Mesodermal cell (in vitro differentiated cells): ENCODE measurements around the gene RGS3.

ENCODE experiments used
- H3K27ac ChIP-seq: 2 replicates; pipeline ENCODE4 v1.7.0; 2013; ENCODE audit warnings: mild to moderate bottlenecking, low read depth, low read length, moderate library complexity; ENCODE audit not compliant: severe bottlenecking
- H3K36me3 ChIP-seq: 2 replicates; pipeline ENCODE4 v1.7.1; 2013; ENCODE audit warnings: mild to moderate bottlenecking, low read length, moderate library complexity; ENCODE audit not compliant: control insufficient read depth, insufficient read depth
- H3K4me1 ChIP-seq: one replicate; pipeline ENCODE4 v1.7.1; 2013; ENCODE audit warnings: mild to moderate bottlenecking, low read length; ENCODE audit not compliant: insufficient read depth, control insufficient read depth, poor library complexity, severe bottlenecking
- H3K4me3 ChIP-seq: 2 replicates; pipeline ENCODE4 v1.7.0; 2013; ENCODE audit warnings: low read length, control low read depth, mild to moderate bottlenecking; ENCODE audit not compliant: insufficient read depth, poor library complexity, severe bottlenecking; ENCODE audit errors: extremely low read depth
- H3K9me3 ChIP-seq: 2 replicates; pipeline ENCODE4 v1.7.1; 2013; ENCODE audit warnings: mild to moderate bottlenecking, low read length, moderate library complexity; ENCODE audit not compliant: control insufficient read depth
- WGBS, 2 experiments: methylation state at CpG; one replicate each; pipeline ENCODE4 v1.1.5; 2013; ENCODE audit warnings: missing lambda C conversion rate in 2 of 2; ENCODE audit not compliant: insufficient coverage in 2 of 2; 5-methylcytosine and 5-hydroxymethylcytosine counted together

RGS3 gene

DNA sequence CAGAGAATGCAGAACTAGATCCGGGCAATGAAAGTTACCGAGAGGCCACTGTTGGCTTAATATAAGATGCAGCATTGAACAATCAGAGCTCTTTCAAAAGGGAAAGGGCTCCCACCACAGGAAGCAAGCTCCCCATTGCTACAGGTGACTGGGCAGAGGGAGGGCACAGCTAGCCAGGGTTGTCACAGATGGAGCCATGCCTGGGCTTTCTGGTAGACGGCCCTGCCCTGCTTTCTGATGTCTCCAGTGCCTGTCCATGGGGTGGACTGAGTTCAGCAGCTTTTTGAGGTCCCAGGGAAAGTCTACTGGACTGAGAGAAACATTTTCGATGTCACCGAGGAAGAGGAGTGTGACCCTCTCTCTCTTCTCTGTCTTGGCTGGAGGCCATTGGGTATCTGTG, 14.1 kb downstream of the RGS3 start:
- Histone ChIP-seq H3K27ac (no peak overlapping the region), H3K4me3 (no peak overlapping the region), H3K4me1 (no peaks in the 10 kb centered on the region), H3K36me3 (no peaks in the 10 kb centered on the region), H3K9me3 (no peaks in the 10 kb centered on the region)
- 72 to 81% methylated on average over 3 of the region's 5 CpGs for WGBS, 2 experiments

DNA sequence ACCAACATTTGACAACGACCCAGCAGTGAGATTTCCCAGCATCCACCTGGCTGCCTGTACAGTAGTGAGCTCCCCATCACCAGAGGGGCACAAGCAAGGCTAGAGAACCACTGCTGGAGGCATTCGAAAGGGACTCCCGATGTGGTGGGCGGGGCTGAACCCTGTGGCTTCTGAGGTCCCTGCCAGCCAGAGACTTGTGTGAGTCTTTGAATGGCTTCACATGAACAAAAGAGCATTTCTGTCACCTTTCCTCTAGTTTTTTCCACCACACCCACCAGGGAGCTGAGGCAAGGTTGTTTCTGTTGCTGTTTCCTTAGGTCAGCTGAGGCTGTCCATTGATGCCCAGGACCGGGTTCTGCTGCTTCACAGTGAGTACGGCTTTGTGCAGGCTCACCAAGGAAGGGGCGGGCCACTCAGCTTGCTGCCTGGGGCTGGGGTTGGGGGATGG, 15.7 kb downstream of the RGS3 start:
- H3K27ac ChIP-seq, result no peak overlapping the region
- no peaks in the 10 kb centered on the region for H3K36me3 ChIP-seq
- H3K4me3 ChIP-seq, result no peak overlapping the region
- WGBS, 2 experiments, result 64 to 74% methylated on average over 4 to 5 of the region's 7 CpGs
- H3K9me3 ChIP-seq, result no peaks in the 10 kb centered on the region
- H3K4me1 ChIP-seq, result peaks cover 9% of the 10 kb centered on the region

DNA sequence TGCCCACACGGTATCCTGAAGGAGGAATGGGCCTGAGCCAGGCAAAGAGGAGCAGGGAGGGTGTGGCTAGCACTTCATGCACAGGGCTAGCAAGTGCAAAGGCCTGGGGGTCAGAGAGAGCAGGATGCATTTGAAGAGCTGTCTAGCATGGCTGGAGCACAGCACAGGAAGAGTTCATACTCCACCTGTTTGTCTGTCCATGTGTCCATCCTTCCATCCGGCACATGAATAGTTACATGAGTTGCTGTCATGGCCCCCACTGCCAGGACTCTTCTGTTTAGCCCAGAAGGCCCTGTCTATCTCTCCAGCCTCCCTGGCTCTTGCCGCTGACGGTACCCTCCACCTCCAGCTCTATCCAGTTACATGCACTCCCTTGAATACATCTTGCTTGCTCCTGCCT, 17.1 kb downstream of the RGS3 start:
- no peak overlapping the region for H3K4me3 ChIP-seq
- H3K36me3 ChIP-seq, result no peaks in the 10 kb centered on the region
- H3K4me1 ChIP-seq, result peaks cover 21% of the 10 kb centered on the region
- H3K27ac ChIP-seq, result no peak overlapping the region
- H3K9me3 ChIP-seq, result no peaks in the 10 kb centered on the region
- 92 to 97% methylated on average over 4 of the region's 4 CpGs for WGBS, 2 experiments

DNA sequence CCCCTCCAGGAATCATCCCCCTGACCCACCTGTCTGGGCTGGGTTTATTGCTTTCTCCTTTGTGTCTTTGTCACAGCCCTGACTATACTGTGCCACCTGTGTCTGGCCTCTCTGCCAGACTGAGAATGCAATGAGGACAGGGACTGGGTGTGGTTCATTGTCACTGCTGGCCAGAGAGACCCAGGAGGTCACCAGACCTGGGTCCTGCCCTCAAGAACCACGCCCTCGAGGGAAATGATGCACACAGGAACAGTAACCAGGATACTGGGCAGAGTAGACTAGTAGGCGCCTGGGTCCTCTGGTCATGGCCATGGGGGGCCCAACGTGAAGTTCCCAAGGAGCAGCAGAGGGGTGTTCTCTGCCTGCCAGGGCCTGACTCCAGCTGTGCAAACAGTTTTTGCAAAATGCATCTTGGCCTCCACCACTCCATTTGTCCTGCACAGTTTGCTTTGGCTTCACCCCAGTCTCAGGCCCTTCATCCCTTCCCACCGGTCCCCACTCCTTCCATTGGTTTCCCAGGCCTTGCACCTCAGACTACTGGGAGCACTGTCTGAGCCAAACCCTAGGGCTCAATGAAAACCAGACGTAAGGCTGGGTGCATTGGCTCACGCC, 17.8 kb downstream of the RGS3 start:
- Histone ChIP-seq H3K4me1 (peaks cover 21% of the 10 kb centered on the region), H3K9me3 (no peaks in the 10 kb centered on the region), H3K27ac (no peak overlapping the region), H3K4me3 (no peak overlapping the region), H3K36me3 (no peaks in the 10 kb centered on the region)
- 88 to 93% methylated on average over 7 of the region's 7 CpGs for WGBS, 2 experiments

DNA sequence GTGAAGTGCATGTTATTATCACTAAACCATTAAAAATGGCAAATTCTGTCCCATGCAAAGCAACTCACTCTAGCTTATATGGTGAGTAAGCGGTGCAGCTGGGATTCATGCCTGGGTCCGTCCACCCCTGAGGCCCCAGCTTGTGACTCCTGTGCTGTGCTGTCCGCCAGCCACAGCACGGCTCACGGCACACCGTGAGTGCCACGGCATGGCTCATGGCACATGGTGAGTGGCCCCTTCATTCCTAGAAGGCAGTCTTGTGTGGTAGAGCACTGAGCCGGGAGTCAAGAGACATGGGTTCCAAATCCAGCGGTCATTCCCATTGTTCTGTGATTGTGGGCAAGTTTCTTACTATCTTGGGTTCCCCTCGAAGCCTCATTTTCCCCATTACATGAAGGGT, 18.8 kb downstream of the RGS3 start:
- no peak overlapping the region for H3K27ac ChIP-seq
- no peaks in the 10 kb centered on the region for H3K36me3 ChIP-seq
- H3K9me3 ChIP-seq, result no peaks in the 10 kb centered on the region
- no peak overlapping the region for H3K4me3 ChIP-seq
- H3K4me1 ChIP-seq, result peaks cover 21% of the 10 kb centered on the region
- 96 to 99% methylated on average over 6 to 9 of the region's 10 CpGs for WGBS, 2 experiments

DNA sequence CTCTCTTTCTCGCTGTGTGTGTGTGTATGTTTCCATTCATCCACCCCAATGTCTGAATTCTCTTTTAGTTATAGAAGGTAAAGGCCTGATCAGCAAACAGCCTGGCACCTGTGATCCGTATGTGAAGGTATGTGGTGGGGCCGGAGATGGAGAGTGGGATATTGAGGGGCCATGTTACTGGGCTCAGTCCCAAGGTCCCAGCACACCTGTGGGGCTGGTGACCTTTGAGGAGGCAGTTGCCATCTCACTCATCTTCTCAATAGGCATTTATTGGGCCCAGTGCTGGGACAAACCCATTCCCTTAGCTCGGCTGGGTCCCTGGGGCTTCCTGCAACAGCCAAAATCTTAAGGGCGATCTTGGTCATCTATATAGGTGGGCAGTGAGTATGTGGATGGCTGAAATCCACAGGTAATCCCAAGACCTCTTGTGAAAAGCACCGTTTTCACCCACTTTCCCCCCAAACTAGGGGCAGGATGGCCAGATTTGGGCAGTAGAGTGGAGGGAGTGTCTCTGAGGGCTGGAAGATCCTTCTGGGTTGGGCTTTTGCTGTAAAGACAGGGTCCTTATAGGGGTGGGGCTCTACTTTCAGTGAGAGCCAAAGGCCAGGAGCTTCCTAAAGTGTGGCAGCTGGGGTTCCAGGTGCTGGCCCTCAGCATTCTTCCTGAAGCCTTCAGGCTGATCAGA, 19.6 kb downstream of the RGS3 start:
- Histone ChIP-seq H3K9me3 (no peaks in the 10 kb centered on the region), H3K27ac (no peak overlapping the region), H3K4me3 (no peak overlapping the region), H3K4me1 (peaks cover 21% of the 10 kb centered on the region), H3K36me3 (no peaks in the 10 kb centered on the region)
- WGBS, 2 experiments, result 100% methylated on average over 1 to 3 of the region's 6 CpGs

DNA sequence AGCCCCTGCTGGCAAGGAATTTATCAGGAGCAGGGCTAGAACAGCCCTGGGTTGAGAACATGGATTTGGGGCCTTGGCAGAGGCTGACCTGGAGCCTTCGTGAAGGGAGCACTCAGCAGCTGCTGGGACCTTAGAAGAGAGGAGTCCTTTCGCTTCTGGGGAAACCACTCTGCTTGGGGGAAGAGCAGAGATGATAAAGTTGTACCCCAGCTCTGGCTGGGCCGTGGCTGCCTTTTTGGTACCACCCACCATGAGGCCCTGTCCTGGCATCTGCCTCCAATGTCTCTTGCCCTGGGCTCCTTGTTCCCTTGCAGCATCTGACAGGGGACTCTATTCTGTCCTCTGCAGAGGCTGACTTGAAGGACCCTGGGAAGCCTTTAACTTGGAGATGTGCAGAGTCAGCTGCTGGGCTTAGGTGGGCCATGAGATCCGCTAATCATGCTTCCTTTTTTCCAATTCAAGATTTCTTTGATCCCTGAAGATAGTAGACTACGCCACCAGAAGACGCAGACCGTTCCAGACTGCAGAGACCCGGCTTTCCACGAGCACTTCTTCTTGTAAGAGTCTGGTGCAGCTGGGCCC, 20.2 kb downstream of the RGS3 start:
- Histone ChIP-seq H3K4me1 (peaks cover 21% of the 10 kb centered on the region), H3K9me3 (no peaks in the 10 kb centered on the region), H3K36me3 (no peaks in the 10 kb centered on the region), H3K4me3 (no peak overlapping the region), H3K27ac (no peak overlapping the region)
- 80 to 91% methylated on average over 4 to 9 of the region's 9 CpGs for WGBS, 2 experiments

DNA sequence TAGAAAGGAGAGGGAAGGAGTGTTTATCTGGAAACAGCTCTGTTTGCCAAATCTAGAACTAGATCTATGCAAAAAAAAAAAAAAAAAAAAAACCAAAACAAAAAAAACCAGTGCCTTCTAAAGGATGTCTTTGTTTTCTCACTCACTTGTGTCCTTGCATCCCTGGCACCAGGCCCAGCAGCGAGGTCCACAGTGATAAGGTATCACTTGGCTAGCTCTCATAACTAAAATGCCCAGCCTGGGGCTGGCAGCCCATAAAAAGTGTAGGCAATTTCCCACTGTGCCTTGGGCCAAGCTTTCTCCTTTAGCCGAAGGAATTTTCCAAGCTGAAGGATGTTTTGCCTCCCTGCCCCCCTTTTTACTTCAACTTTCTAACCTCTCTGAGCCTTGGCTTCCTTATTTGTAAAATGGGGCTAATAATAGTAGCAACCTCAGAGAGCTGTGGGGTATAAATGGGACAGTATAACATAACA, 20.8 kb downstream of the RGS3 start:
- H3K9me3 ChIP-seq, result no peaks in the 10 kb centered on the region
- H3K36me3 ChIP-seq, result no peaks in the 10 kb centered on the region
- WGBS, 2 experiments, result 78 to 86% methylated on average over 1 to 2 of the region's 2 CpGs
- peaks cover 21% of the 10 kb centered on the region for H3K4me1 ChIP-seq
- H3K27ac ChIP-seq, result no peak overlapping the region
- no peak overlapping the region for H3K4me3 ChIP-seq

DNA sequence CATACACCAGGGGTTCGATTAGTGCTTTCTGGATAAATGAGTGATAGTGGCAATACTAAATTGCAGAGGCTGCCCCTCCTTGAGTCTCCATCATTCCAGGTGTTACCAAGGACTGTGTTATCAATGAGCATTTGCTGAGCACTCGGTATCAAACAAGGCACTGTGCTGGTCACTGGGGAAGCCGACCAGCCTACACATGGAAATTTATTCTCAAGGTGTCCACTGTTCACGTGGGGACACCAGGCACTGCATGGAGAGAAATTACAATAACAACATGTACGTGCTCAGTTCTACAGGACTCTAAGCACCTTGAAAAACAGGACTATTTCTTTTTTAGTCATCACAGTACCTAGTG, 22.2 kb downstream of the RGS3 start:
- H3K4me3 ChIP-seq, result no peak overlapping the region
- peaks cover 21% of the 10 kb centered on the region for H3K4me1 ChIP-seq
- H3K27ac ChIP-seq, result no peak overlapping the region
- WGBS, 2 experiments, result 90 to 97% methylated on average over 5 of the region's 5 CpGs
- H3K36me3 ChIP-seq, result no peaks in the 10 kb centered on the region
- no peaks in the 10 kb centered on the region for H3K9me3 ChIP-seq

DNA sequence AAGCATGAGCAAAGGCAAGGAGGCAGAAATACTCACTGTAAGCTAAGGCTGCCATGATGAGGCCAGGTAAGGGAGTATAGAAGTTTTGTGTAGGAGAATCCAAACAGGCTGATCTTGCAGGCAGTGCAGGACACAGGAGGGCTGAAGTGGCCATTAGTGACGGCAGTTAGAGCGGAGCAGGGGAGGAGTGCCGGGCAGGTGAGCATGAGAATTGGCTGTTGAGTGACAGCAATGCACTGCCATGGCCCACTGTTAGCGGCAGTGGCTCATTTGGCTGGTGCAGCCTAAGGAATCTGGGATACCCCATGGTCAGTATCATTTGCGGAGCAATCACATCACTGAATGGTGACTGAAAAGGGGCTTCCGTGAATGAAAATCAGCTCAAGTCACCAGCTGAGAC, 22.8 kb downstream of the RGS3 start:
- no peak overlapping the region for H3K4me3 ChIP-seq
- no peaks in the 10 kb centered on the region for H3K36me3 ChIP-seq
- no peak overlapping the region for H3K27ac ChIP-seq
- H3K9me3 ChIP-seq, result no peaks in the 10 kb centered on the region
- H3K4me1 ChIP-seq, result peaks cover 21% of the 10 kb centered on the region
- 87 to 88% methylated on average over 5 to 6 of the region's 6 CpGs for WGBS, 2 experiments

DNA sequence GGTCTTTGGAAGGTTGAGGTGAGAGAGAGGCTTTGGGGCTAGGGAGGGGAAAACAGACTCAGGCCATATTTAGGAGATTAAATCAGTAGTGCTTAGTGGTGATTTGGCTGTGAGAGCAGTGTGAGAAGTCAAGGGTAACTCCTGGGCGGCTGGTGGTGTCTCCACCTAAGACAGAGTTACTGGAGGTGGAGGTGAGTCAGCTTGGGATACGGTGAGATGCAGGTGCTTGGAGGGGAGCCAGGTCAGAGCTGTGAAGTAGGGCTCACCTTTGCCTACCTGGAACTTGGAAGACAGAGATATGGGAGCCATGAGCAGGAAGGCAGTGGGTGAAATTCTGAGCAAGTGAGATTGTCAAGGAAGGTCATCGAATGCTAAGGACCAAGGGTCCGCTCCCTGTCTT, 24.5 kb downstream of the RGS3 start:
- WGBS, 2 experiments, result 95 to 98% methylated on average over 4 of the region's 4 CpGs
- Histone ChIP-seq H3K36me3 (no peaks in the 10 kb centered on the region), H3K4me3 (no peak overlapping the region), H3K4me1 (peaks cover 31% of the 10 kb centered on the region), H3K27ac (no peak overlapping the region), H3K9me3 (no peaks in the 10 kb centered on the region)
